ENCODE data around the gene MRGPRG. TPM values are rescaled to one million over a fixed set of nuclear protein-coding genes. Genes with fewer than 3 reads are reported as not detected.

Gene MRGPRG
- total and polyA plus RNA-seq, 11 donors: not detected

- H3K4me3 ChIP-seq: no peak overlapping the region
- no peak for ATAC-seq
- peak in 1 of 5 donors; percentile 57 for DNase-seq
- no peaks in the 10 kb centered on the region for H3K36me3 ChIP-seq
- no peaks in the 10 kb centered on the region for H3K9me3 ChIP-seq
- TF ChIP-seq, protein P1, sequence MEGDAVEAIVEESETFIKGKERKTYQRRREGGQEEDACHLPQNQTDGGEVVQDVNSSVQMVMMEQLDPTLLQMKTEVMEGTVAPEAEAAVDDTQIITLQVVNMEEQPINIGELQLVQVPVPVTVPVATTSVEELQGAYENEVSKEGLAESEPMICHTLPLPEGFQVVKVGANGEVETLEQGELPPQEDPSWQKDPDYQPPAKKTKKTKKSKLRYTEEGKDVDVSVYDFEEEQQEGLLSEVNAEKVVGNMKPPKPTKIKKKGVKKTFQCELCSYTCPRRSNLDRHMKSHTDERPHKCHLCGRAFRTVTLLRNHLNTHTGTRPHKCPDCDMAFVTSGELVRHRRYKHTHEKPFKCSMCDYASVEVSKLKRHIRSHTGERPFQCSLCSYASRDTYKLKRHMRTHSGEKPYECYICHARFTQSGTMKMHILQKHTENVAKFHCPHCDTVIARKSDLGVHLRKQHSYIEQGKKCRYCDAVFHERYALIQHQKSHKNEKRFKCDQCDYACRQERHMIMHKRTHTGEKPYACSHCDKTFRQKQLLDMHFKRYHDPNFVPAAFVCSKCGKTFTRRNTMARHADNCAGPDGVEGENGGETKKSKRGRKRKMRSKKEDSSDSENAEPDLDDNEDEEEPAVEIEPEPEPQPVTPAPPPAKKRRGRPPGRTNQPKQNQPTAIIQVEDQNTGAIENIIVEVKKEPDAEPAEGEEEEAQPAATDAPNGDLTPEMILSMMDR (IDR thresholded peaks at IDR 0.05): no peak
- TF ChIP-seq POLR2A (IDR thresholded peaks at IDR 0.05): no peak
- H3K4me1 ChIP-seq: peaks cover 0 to 10% (median 0%) of the 10 kb centered on the region in 12 donors
- intact Hi-C loops (cut with DNase I): no loop called here
- 86 to 93% (median 87%) methylated on average over 38 to 46 of the region's 46 CpGs for WGBS, 4 donors
- H3K27ac ChIP-seq: no peak overlapping the region
- peaks cover 0 to 42% (median 7%) of the 10 kb centered on the region in 9 donors for H3K27me3 ChIP-seq
Observed at GRCh38 chr11:3227568-3228444, 9.2 kb upstream of the MRGPRG start.

DNA sequence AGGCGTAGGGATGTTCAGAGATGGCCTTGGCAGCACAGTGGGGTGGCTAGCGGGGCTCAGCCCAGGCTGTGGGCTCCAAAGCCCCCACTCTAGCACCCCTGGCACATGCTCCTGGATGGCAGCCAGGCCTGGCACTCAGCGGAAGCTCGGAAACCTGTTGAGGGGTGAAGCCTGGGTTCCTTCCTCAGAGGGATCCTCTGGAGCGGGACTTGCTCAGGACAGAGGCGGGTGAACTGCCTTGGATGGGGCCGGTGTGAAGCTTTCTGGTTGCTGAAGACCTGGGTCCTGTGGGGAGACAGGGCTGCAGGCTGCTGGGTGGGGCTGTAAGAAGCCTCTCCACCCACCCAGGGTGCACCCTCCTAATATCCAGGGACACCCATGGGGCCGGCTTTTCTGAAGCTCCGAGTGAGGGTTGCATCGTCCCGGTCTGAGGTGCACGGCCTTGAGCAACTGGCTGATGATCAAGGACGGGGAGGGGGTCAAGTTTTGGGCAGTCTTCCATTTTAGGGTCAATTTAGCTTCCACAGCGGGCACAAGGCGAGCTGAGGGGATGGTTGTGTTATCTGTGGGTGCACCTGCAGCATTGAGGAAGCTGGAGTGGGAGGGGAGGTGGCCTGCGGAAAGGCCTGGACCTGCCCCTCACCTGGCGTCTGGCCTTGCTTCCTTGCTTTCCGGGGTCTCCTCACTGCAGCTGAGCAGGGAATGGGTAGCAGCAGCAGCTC lies 8.4 kb upstream of the MRGPRG start:
- no peaks in the 10 kb centered on the region for H3K9me3 ChIP-seq
- TF ChIP-seq, protein P1 (IDR thresholded peaks at IDR 0.05): no peak
- TF ChIP-seq POLR2A (IDR thresholded peaks at IDR 0.05): no peak
- no peak overlapping the region for H3K27ac ChIP-seq
- ATAC-seq (no peak), DNase-seq (no peak)
- H3K4me1 ChIP-seq: peaks cover 0 to 5% (median 0%) of the 10 kb centered on the region in 12 donors
- intact Hi-C loops (cut with DNase I): no loop called here
- H3K4me3 ChIP-seq: no peak overlapping the region
- 86 to 91% (median 87%) methylated on average over 12 to 18 of the region's 18 CpGs for WGBS, 4 donors
- H3K36me3 ChIP-seq: no peaks in the 10 kb centered on the region
- H3K27me3 ChIP-seq: peaks cover 0 to 50% (median 8%) of the 10 kb centered on the region in 9 donors

GRCh38 chr11:3225826-3226750 lies 7.5 kb upstream of the MRGPRG start:
- ATAC-seq (no peak), DNase-seq (peak in 1 of 5 donors; percentile 13)
- Histone ChIP-seq H3K4me1 (peaks cover 0 to 6% (median 0%) of the 10 kb centered on the region in 12 donors), H3K36me3 (no peaks in the 10 kb centered on the region), H3K4me3 (no peak overlapping the region), H3K27me3 (peaks cover 0 to 57% (median 14%) of the 10 kb centered on the region in 9 donors), H3K27ac (no peak overlapping the region), H3K9me3 (no peaks in the 10 kb centered on the region)
- 73 to 81% (median 78%) methylated on average over 11 to 21 of the region's 21 CpGs for WGBS, 4 donors
- TF ChIP-seq POLR2A (IDR thresholded peaks at IDR 0.05): no peak
- TF ChIP-seq, protein P1 (IDR thresholded peaks at IDR 0.05): no peak
- intact Hi-C loops (cut with DNase I): no loop called here

Data from heart left ventricle (tissue), 16 donors.